OCI-M2 (cell line): ENCODE results near the gene RLN3.
"Not testable (repeated sequence)": the region's sequence is repeated elsewhere in the genome, so short reads cannot be mapped to it uniquely, and the experiment has no call there.

Experiments used
- DNase-seq: peaks from one replicate; lab custom pipeline; 2025; ENCODE audit not compliant: unreplicated experiment; lab: John Stamatoyannopoulos, UW

The RLN3 gene

GRCh38 chr19:14021474-14021873 lies 6.5 kb upstream of the RLN3 start:
- DNase-seq, result no peak

GRCh38 chr19:14022469-14022868 lies 5.5 kb upstream of the RLN3 start:
- DNase-seq, result no peak

- peak; percentile 58 for DNase-seq
Measured at GRCh38 chr19:14023404-14024235, 4.3 kb upstream of the RLN3 start.

DNA sequence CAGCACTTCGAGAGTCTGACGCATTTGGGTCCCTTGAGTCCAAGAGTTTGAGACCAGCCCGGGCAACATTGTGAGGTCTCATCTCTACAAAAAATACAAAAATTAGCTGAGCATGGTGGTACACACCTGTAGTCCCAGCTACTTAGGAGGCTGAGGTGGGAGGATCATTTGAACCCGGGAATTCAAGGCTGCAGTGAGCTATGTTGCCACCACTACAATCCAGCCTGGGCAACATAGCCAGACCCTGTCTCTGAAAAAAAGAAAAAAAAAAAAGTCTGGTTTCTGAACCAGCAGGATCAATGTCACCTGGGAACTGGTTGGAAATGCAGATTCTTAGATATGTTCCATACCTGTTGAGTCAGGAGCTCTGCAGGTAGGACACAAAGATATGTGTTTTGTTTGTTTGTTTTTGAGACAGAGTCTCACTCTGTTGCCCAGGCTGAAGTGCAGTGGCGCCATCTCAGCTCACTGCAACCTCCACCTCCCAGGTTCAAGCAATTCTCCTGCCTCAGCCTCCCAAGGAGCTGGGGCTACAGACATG lies 1.2 kb upstream of the RLN3 start:
- not testable (repeated sequence) for DNase-seq

- DNase-seq, result no peak
Measured at GRCh38 chr19:14028901-14029300, 953 bp downstream of the RLN3 start.

- DNase-seq, result no peak
Measured at GRCh38 chr19:14030997-14031718, 3.2 kb downstream of the RLN3 start.

DNA sequence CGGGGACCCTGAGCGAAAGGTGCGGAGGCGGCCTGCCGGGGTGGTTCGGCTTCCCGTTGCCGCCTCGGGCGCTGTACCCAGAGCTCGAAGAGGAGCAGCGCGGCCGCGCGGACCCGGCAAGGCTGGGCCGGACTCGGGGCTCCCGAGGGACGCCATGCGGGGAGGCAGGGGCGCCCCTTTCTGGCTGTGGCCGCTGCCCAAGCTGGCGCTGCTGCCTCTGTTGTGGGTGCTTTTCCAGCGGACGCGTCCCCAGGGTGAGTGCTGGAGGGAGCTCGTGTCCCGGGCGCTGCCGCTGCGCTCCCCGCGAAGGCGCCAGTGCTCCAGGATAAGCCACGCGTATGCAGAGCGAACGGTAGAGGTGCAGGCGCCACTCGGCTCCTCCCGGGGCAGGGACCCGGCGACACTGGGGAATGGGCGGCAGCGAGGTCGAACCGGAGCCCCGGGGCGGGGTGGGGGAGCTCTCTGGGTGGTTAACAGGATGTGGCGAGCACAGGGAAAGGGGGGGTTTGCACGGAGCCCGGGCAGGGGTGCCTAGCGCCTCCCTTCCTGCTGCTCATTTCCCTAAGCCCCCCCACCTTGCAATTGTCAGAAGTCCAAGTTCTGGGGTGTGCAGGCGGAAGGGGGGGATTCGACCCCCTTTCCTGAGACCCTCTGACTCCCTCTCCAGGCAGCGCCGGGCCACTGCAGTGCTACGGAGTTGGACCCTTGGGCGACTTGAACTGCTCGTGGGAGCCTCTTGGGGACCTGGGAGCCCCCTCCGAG lies 4.0 kb downstream of the RLN3 start, which contains the start of gene IL27RA:
TSS of gene IL27RA (plus strand) at position 44 of the 762 bp plus-strand sequence. CDS start at position 155, 111 bp downstream.
- peak; percentile 78 for DNase-seq

GRCh38 chr19:14033946-14034345 lies 6.0 kb downstream of the RLN3 start:
- DNase-seq, result no peak

DNA sequence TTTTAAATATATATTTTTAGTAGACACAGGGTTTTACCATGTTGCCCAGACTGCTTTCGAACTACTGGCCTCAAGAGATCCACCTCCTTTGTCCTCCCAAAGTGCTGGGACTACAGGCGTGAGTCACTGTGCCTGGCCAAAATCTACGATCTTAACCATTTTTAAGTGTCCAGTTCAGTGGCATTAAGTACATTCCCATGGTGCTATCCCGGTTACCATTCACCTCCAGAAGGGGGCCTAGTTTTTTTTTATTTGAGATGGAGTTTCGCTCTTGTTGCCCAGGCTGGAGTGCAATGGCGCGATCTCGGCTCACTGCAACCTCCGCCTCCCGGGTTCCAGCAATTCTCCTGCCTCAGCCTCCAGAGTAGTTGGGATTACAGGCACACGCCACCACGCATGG lies 7.2 kb downstream of the RLN3 start:
- not testable (repeated sequence) for DNase-seq

GRCh38 chr19:14035706-14036105 lies 7.8 kb downstream of the RLN3 start:
- DNase-seq, result no peak

DNA sequence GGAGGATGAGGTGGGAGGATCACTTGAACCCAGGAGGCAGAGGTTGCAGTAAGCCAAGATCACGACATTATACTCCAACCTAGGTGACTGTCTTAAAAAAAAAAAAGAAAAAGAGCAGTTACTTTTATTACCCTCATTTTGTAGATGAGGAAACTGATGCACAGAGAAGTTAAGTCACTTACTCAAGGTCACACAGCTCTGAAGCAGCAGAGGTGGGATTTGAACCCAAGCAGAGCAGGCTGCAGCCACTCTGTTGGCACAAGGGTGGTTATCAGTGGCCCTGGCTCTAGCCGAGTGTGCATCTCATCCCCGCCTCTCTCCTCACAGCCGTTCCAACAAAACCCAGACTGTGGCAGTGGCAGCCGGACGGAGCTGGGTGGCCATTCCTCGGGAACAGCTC lies 11.2 kb downstream of the RLN3 start:
- no peak for DNase-seq

DNA sequence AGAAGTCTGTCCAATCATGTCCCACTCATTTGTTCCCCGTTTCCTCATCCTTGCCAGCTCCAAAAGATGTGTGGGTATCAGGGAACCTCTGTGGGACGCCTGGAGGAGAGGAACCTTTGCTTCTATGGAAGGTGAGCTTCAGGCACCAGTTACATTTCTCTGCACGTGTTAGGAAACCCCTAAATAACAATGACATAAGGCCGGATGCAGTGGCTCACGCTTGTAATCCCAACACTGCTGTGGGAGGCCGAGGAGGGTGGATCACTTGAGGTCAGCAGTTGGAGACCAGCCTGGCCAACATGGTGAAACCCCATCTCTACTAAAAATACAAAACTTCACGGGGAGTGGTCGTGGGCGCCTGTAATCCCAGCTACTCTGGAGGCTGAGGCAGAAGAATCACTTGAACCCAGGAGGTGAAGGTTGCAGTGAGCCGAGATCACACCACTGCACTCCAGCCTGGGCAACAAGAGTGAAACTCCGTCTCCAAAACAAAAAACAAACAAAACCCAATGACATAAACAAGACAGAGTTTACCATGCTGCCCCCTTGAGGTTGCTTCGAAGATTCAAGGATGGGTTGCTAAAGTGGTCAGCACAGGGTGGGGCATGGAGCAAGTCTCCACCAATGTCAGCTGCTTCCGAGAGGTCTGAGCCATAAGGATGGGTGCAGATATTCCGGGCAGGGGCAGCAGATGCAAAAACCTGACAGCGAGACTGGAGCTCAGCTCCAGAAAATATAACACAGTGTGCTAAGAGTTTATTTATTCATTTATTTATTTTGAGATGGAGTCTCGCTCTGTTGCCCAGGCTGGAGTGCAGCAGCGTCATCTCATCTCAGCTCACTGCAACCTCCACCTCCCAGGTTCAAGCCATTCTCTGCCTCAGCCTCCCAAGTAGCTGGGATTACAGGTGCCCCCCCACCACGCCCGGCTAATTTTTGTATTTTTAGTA lies 15.0 kb downstream of the RLN3 start:
- not testable (repeated sequence) for DNase-seq

- not testable (repeated sequence) for DNase-seq
Measured at GRCh38 chr19:14047866-14048265, 19.9 kb downstream of the RLN3 start.

DNA sequence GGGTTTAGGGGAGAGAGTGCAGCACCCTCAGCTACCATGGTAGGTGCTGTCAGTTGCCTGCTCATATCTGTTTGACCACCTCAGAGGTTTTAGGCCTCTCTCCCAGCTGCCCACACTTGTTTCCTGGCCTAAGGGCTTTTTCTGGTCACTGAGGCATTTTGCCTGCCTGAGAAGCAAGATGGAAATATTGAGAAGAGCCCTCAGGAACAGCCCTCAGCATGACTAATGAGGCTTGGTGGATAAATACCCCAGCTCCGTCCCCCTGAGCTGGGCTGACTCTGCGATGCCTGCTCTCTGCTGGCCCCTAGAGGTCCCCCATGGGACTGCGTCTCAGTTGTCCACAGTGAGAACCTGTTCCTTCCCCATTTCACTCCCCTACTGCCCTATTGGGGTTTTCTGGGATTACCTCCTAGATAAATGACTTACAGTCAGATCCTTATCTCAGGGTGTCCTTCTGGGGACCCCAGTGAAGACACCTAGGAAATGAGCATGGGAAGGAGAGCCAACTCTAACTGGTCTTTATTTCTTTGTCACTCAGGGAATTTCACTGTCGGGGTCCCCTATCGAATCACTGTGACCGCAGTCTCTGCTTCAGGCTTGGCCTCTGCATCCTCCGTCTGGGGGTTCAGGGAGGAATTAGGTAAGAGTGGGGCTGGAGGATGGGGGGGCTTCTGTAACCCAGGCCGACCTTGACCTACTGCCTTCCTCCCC lies 20.6 kb downstream of the RLN3 start:
- DNase-seq, result peak; percentile 74

DNA sequence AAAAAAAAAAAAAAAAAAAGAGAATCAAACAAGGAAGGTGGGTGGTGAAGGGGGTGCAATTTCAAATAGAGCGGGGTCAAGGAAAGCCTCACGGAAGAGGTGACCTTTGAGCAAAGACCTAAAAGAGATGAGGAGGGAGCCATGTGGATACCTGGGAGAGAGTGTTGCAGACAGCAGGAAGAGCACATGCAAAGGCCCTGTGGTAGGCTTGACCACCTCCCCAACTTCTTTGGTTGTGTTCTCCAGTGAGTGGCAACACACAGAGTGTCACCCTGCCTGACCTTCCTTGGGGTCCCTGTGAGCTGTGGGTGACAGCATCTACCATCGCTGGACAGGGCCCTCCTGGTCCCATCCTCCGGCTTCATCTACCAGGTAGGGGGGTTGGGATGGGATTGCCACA lies 22.6 kb downstream of the RLN3 start:
- DNase-seq, result no peak

- not testable (repeated sequence) for DNase-seq
Measured at GRCh38 chr19:14050961-14051360, 23.0 kb downstream of the RLN3 start.

DNA sequence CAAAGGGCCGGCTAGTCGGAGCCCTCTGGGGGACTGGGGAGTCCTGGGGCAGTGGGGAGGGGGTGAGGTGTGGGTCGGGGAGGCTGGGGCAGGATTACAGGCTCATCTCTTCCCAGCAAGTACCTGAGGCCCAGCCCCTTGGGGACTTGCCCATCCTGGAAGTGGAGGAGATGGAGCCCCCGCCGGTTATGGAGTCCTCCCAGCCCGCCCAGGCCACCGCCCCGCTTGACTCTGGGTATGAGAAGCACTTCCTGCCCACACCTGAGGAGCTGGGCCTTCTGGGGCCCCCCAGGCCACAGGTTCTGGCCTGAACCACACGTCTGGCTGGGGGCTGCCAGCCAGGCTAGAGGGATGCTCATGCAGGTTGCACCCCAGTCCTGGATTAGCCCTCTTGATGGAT lies 24.0 kb downstream of the RLN3 start:
- DNase-seq, result no peak

- DNase-seq, result no peak
Measured at GRCh38 chr19:14052470-14052869, 24.5 kb downstream of the RLN3 start.

DNA sequence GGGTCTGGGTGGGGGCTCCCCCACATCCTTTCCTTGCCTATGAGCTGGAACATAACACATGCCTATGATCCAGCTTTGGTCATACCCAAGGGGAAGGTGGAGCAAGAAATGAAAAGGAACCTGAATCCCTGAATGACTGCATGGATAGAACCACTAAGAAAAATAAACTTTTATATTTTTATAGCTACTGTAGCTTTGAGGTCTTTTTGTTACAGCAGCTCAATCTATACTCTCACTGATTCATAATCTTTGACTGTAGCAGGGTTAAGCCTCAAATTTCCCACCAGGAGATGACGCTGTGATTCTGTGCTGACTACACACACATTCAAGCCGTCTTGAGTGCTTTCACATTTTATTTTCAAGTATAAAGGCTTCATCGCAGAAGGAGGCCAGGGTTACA lies 25.1 kb downstream of the RLN3 start:
- no peak for DNase-seq
